GM11168 (cell line): Measurements from ENCODE around the gene UGT1A7.
"Not testable (repeated sequence)": the region's sequence is repeated elsewhere in the genome, so short reads cannot be mapped to it uniquely, and the experiment has no call there.

Experiments
- in situ Hi-C: fragments of 300-500 bp; cut with MboI; formaldehyde crosslinking; loops from one replicate; pipeline ENCODE4 v1.12.0; 2022; ENCODE audit warnings: low sequenced_read_pairs; ENCODE audit not compliant: unreplicated experiment

UGT1A7 gene

DNA sequence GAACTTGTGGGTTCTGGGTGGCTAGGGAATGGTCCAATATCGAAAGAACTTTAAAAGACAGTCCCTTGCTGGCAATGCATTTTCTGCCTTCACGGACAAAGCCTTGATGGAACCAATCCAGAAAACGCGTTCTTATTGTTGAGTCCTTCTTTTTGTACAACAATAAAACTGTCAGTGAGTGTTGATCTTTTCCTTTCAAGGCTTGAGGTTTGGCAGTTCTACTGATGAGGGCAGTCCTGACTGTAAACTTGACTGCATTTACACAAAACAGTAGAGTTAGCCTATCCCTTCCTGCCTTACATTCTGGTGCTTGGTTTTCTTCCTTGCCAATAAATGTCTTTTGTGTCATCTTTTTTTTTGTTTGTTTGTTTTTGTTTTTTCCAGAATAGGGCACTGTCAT, 2.5 kb upstream of the UGT1A7 start:
- in situ Hi-C loops: no loop called here

DNA sequence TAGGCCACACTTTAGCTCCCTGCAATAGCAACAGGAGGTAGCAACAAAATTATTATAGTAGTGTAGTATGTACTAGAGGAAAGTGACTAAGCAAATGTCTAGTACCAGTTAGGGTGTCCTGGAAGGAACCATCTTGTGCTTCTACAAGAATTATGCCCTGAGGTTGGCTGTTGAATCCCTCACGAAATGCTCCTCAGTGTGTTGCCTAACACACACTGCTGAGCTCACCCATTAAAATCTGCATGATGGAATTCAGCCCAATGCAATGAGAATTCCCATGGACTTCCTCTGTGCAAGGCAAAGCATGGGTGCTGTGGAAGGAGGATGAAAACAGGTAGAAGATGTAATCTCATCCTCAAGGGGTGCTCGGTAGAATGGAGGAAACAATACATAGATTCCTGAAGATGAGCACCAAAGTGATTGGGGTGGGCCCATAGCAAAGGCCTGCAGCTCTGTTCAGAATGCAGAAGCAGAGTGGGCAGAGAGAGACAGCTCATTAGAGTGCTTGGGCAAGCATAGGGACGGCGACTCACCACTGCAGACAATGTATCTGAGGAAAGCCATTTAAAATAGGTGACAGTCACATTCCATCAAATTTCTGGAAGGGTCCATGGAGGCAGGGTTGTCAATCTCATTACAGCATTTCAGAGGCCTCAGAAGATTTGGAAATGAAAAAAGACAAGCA, 1.2 kb upstream of the UGT1A7 start:
- in situ Hi-C loops: no loop called here

DNA sequence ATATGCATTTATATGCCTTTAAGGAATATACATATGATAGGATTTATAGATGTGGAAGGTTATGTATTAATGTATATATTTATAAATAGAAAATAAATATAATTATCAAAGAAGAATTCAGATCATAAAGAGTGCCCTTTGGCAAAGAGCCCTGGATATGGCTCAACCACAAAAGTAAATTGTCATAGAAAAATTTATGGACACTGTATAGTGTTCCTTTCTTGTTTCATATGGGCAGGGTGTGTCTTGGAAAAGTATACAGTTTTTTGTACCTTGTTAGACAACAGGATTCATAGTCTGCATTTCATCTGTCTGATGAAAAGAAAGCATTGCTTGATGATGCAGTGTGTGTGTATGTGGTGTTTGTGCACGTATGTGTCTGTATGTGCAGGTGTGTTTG, 2.9 kb downstream of the UGT1A7 start:
- in situ Hi-C loops: no loop called here

DNA sequence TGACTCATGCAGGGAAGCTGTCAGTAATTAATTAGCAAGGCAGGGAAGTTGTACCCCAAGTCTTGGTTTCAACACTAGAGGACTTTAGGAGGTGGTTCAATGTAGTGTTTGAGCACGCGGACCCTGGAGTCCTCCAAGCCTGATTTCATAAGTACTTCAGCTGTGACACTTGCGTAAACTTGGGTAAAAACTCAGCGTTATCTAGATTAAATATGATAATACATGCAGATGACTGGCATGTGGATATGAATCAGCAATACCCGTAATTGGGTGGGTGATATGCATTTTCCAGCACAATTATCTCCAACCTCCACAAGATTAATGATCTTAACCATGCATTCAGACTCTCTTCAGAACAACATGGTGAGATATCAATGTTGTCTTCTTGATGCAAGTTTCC, 5.2 kb downstream of the UGT1A7 start:
- in situ Hi-C loops: no loop called here

DNA sequence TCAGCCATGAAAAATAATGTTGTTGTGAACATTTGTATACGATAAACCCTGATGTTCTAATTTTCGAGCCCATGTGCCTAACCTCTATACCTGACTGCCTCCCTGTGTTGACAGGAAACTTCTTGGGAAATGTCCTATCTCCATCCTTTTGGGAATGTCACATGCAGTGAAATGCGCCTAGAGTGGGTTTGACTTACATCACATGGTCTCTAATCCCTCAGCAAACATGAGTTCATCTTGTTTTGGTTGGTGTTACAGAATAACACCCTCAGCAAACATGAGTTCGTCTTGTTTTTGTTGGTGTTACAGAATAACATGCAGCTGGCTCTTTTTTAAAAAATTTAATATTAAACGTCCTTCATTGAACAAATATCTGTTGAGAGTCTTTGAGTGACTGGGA, 6.6 kb downstream of the UGT1A7 start:
- in situ Hi-C loops: no loop called here

DNA sequence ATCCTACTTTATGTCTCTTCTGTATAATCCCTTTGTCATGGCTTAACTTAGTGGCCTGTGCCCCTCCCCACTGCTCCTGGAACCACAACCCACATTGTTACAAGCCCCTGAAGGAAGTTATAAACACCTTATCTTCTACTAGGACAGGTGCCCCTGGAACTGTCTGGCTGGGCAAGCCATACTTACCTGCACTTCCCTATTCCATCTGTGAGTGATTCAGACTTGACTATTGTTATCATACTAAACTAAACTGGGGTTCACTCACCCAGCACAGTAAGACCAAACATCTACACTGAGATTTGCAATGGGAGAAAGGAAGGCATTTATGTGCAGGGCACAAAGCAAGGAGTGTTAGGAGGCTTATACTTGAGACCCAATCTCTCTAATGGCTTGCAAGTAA, 7.3 kb downstream of the UGT1A7 start:
- in situ Hi-C loops: no loop called here

DNA sequence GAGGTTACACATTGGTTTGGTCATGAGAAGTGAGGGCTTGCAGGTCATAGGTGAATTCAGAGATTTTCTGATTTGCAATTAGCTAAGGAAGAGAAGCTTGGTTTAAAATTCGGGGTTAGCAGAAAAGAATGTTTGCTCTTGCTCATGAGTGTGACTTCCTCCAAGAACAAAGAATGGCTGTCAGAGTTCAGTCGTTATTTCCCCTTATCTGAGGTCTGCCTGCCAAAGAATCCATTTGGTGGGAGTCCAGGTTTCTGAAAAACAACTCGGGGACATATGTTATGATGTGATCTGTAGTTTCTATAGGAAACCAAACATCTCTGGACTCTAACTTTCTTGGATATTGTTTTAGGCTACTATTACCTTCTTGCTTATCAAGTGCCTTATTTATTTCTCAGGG, 7.8 kb downstream of the UGT1A7 start:
- in situ Hi-C loops: no loop called here

DNA sequence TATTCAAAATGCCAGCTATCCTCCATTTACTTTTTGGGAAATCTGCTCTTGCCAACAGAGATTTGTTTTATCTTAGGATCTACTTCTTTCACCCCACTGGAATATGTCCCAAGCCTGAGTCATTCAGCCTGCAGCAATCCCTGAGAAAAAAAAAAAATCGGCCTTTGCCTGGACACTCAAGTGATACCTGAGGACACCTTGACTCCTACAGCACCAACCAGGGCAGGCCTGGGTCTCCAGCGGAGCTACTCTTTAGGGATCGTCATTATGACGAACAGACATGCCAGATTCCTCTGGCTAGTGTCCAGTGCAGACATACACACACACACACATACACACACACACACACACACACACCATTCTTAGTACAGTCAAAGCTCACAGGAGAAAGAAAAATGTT, 8.7 kb downstream of the UGT1A7 start:
- in situ Hi-C loops: no loop called here

DNA sequence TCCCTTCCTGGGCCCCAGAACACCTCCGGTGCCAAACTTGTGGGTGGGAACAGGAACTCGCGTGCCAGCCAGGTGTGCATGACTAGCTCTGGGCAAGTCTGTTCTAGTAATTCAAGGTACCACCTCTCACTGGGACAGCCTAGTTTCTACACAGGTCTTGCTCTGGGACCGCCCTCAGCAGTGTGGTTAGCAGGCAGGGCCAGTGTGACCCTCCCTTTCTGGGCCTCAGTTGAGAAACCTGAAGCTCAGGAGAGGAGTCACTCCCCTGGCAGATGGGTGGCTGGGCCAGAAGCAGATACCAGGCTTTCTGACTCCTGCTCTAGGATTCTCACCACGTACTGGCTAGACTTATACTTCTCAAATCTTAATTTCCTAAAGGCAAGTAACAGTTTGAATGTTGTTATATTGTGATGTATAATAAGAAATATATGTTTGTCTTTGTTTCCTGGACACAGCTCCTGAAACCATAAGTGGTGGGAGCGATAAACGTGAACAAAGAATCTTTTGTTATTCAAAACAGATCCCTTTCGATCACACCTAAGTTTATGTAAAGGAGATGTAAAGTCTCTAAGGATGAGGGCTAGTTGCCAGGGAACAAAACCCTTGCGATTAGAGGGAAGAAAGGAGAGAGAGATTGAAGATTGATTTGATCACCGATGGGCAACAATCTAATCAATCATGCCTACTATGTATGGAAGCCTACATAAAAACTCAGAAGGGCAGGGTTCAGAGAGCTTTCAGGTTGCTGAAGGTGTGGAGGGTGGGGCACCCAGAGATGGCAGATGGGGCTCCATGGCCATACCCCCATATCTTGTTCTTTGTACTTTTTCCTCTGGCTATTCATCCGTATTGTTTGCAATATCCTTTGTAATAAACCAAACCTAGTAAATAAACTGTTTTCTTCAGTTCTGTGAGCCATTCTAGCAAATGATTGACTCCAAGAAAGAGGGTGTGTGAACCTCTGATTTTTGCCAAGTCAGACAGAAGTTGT, 10.0 kb downstream of the UGT1A7 start:
- in situ Hi-C loops: no loop called here

DNA sequence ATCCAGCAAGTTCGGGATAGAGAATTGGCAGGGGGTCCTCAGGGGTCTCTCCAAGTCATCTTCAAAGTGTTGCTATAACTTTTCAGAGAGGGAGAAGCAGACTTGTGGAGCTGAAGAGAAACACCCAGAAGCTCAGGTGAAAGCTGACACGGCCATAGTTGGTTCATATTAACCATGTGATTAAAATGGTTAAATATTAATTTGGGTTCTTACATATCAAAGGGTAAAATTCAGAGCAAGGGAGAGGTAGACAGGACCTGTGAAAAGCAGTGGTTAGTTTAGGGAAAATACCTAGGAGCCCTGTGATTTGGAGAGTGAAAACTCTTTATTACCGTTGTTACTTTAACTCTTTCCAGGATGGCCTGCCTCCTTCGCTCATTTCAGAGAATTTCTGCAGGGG, 10.9 kb downstream of the UGT1A7 start, which contains the start of gene UGT1A6:
Gene UGT1A6 (plus strand): TSS at position 243 of the 400 bp plus-strand sequence. CDS start 115 bp downstream, at position 358.
- in situ Hi-C loops: no loop called here

DNA sequence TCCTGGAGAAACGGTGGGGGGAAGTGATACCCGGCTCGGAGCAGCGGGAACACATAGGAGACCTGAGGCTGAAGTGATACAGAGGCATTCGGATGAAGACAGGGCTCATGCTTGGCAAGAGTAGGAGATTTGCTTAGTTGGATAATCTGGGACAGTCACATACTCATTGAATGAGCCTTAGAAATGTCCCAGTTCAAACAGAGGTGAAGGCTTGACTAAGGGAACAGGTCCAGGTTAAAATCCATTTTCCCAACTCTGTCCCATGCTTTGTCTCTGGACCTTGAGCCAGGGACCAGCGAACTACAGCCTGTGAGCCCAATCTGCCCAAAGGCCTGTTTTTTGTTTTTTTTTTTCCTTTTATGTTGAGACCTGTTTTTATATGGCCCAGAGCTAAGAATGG, 12.3 kb downstream of the UGT1A7 start:
- in situ Hi-C loops: no loop called here

DNA sequence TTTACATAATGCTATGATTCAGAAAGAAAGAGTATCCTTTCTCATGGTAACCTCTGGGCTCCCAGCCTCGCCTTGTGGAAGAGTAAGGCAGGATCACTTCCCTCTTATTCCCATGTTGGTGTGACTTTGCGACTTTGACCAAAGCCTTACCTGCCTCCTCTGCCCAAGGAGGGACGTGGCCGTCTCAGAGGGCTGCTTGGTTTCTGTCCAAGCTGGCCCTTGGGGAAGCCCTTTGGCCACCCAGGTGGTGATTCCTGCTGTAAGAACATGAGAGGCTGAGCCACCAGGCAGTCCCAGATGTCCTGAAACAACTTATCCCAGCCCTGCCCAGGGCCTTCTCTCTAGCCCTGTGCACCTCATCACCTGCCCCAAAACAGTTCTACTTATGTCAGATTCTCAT, 17.0 kb downstream of the UGT1A7 start:
- in situ Hi-C loops: no loop called here

DNA sequence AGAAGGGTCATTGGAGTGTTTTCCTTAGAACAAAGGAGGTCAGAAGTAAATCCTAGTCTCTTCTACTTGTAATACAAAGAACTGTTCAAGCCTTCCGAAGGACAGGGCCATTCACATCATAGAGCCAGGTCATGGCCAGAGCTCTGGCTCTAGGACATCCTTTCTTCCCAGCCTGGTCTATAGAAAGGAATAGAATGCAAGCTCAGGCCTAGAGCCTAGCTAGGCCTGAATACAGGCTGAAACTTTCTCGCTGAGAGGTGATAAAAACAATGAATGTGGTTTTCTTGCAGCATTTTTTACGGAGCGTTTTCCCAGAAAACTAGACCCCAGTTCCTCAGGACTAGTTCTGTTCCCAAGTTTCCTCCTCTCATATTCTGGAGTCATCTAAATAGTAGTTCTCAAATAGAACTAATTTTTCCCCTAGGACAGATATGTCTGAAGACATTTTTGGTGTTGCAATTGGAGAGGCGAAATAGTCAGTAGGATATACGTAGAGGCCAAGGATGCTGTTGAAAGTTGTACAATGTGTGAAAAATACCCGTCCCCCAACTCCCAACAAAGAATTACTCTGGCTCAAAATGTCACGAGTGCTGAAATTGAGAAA, 17.8 kb downstream of the UGT1A7 start:
- in situ Hi-C loops: no loop called here

DNA sequence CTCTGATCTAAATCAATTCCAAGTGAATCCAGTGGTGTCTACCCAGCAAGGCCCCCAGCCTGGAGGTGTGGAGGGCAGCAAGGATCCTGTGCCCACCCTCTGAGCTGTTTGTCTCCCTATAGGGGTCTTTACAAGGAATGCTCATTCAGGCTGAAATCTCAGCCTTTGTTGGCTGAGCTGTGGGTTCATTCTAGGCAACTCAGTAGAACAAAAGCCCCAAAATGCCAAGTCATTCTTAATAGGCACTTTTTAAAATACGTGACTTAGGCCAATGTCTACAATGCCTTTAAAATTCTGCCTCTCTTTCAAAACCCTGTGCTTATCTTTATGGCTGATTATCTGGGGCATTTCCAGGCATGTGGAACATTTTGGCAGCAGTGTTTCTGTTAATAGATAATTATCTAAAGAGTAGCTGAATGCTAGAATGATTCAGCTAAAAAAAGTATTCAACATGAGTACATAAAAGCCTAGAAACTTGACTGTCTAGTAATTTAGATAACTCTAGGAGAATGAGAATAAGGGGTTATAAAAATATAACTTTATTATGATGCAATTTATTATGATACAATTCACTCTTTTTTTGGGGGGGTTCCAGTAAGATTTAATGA, 18.4 kb downstream of the UGT1A7 start:
- in situ Hi-C loops: no loop called here

DNA sequence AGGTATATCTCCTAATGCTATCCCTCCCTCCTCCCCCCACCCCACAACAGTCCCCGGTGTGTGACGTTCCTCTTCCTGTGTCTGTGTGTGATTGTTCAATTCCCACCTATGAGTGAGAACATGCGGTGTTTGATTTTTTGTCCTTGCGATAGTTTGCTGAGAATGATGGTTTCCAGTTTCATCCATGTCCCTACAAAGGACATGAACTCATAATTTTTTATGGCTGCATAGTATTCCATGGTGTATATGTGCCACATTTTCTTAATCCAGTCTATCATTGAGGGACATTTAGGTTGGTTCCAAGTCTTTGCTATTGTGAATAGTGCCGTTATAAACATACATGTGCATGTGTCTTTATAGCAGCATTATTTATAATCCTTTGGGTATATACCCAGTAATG, 19.1 kb downstream of the UGT1A7 start:
- in situ Hi-C loops: not testable (repeated sequence)

DNA sequence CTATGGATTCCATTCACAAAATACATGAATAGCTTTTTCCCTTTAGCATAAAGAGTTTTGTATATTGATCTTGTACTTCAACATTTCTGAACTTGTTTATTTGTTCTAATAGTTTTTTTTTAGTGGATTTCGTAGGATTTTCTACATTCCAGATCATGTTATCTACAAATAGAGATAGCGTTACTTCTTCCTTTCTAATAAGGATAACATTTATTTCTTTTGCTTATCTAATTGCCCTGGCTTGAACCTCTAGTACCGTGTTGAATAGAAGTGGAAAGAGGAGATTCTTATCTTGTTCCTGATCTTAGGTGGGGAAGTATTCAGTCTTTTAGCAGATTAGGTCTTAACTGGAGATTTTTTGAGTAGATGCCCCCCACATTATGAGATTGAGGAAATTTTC, 20.5 kb downstream of the UGT1A7 start:
- in situ Hi-C loops: no loop called here

DNA sequence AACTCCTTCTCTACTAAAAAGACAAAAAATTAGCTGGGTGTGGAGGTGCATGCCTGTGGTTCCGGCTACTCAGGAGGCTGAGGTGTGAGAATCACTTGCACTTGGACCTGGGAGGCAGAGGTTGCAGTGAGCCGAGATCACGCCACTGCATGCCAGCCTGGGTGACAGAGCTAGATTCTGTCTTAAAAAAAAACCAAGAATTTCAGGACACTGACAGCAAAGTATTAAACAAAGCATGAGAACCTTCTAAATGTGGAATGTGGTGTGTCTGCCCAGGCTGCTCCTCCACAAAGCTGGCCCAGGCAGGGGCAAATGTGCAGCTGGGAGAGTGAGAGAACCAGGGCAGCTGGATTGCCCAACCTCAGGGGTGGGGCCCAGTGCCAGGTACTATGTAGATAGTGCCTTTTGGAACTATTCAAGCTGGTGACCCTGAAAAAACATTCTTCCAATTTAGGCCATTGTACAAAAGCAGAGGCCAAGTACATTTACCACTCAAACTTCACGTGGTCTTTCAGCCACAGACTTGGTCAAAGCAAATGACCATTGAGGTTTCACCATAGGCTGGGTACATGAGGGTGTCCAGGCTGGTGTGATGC, 24.3 kb downstream of the UGT1A7 start:
- in situ Hi-C loops: no loop called here

DNA sequence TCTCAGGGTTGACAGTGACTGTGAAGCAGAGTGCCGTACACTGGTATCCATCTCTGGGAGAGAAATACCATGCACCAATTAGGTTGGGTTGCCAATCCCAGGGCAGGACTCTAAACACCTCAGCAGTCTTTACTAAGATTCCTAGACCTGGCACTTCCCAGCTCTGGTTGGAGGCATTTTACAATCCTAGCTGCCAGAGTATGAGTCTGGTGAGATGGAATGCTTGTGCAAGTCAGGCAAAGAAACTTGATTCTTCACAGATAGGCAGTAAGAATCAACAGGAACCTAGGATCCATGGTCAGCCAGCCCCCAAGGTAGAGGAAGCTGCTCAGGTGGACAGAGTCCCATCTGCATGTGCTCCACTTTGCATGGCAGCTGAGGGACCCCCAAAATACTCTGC, 25.0 kb downstream of the UGT1A7 start:
- in situ Hi-C loops: no loop called here

DNA sequence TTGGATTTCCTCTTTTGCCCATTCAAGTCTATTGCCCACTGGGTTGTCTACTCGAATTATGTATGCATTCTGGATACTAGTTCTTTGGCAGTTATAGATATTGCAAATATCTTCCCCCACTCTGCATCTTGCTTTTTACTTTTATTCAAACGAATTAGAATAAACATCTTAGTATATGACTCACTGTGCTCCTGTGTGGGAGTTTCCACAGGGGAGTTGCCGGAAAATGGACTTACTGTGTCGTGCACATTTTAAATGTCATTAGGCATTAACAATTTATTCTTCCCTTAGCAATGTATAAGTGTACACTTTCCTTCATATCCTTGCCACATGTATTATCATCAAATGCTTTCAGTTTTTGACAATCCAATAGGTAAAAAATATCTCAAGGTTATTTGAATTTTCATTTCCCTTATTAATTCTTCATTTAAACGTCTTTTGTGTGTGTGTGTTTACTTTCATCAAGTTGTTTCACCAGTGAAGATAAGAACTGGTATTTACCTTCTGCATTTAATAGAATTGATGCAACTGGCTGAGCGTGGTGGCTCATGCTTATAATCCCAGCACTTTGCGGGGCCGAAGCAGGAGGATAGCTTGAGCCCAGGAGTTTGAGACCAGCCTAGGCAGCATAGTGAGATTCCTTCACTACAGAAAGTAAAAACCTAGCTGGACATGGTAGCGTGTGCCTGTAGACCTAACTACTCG, 26.4 kb downstream of the UGT1A7 start:
- in situ Hi-C loops: no loop called here

DNA sequence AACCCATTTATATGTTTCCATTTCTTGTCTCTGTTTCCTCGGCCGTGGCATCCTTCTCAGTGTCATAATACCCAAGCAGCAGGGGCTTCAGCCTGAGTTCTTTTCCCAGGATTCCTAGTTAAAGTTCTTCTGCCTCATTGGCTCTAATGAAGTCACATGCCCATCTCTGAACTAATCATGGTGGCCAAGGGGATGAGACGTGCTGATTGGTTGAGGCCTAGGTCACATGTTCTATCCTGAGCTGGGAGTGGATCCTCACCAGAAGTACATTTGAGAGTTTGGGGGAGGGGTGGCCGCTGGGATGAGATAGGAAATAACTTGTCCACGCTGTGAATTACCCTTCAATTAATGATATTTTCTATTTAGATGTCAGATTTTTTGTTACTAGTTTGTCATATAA, 27.2 kb downstream of the UGT1A7 start:
- in situ Hi-C loops: no loop called here
